HK-2 (cell line): ENCODE measurements around the gene SYNC.

Source experiments
- DNase-seq: peaks from one replicate; pipeline ENCODE4 v3.0.0-alpha.2; 2018; ENCODE audit not compliant: unreplicated experiment

The SYNC gene

GRCh38 chr1:32702599-32703478, at the start of gene SYNC:
Gene SYNC (minus strand): TSS chr1:32702770. CDS start chr1:32702660, 110 bp downstream.
- DNase-seq, result peak; percentile 50

GRCh38 chr1:32749771-32750170, 47.2 kb upstream of the SYNC start:
- DNase-seq, result no peak

- DNase-seq, result no peak
Observed at GRCh38 chr1:32749332-32749731, 46.8 kb upstream of the SYNC start.

- no peak for DNase-seq
Observed at GRCh38 chr1:32748926-32749325, 46.4 kb upstream of the SYNC start.

- DNase-seq, result no peak
Observed at GRCh38 chr1:32748348-32748747, 45.8 kb upstream of the SYNC start.

- no peak for DNase-seq
Observed at GRCh38 chr1:32746130-32746529, 43.6 kb upstream of the SYNC start.

- no peak for DNase-seq
Observed at GRCh38 chr1:32744071-32744425, 41.5 kb upstream of the SYNC start.

- DNase-seq, result no peak
Observed at GRCh38 chr1:32743380-32744070, 41.0 kb upstream of the SYNC start.

GRCh38 chr1:32742956-32743355, 40.4 kb upstream of the SYNC start:
- no peak for DNase-seq

- peak; percentile 52 for DNase-seq
Observed at GRCh38 chr1:32742199-32742947, 39.8 kb upstream of the SYNC start.

GRCh38 chr1:32741413-32742198, 39.0 kb upstream of the SYNC start:
- DNase-seq, result no peak

- no peak for DNase-seq
Observed at GRCh38 chr1:32741059-32741412, 38.5 kb upstream of the SYNC start.

- DNase-seq, result no peak
Observed at GRCh38 chr1:32736812-32737791, 34.5 kb upstream of the SYNC start.

- no peak for DNase-seq
Observed at GRCh38 chr1:32733582-32734321, 31.2 kb upstream of the SYNC start.

- no peak for DNase-seq
Observed at GRCh38 chr1:32729254-32730046, 26.9 kb upstream of the SYNC start.

GRCh38 chr1:32728413-32729077, 26.0 kb upstream of the SYNC start:
- no peak for DNase-seq

GRCh38 chr1:32727876-32728275, 25.3 kb upstream of the SYNC start:
- DNase-seq, result no peak

GRCh38 chr1:32725615-32725982, 23.0 kb upstream of the SYNC start:
- DNase-seq, result no peak
